ENCODE measurements around the gene CCDC85A. TPM values are rescaled to one million over a fixed set of nuclear protein-coding genes. Genes with fewer than 3 reads are reported as not detected.

Gene CCDC85A
- total RNA-seq, 2 donors from 2014 or later = 0.40 to 0.42 TPM

GRCh38 chr2:56266761-56267414, 83.1 kb downstream of the CCDC85A start:
- Histone ChIP-seq H3K27ac (no peak overlapping the region), H3K4me3 (no peak overlapping the region), H3K9me3 (no peaks in the 10 kb centered on the region), H3K4me1 (no peaks in the 10 kb centered on the region), H3K36me3 (no peaks in the 10 kb centered on the region), H3K9ac (ENCODE audit: low read depth in 2 of 2, low read length in 2 of 2) (no peak overlapping the region), H3K27me3 (no peaks in the 10 kb centered on the region)
- intact Hi-C loops (cut with DNase I) = no loop called here
- DNase-seq = no peak
- TF ChIP-seq CTCF (IDR thresholded peaks at IDR 0.05) = no peak

- intact Hi-C loops (cut with DNase I) = no loop called here
- H3K4me3 ChIP-seq = no peak overlapping the region
- H3K4me1 ChIP-seq = no peaks in the 10 kb centered on the region
- DNase-seq = no peak
- H3K9ac ChIP-seq (ENCODE audit: low read depth in 2 of 2, low read length in 2 of 2) = no peak overlapping the region
- no peaks in the 10 kb centered on the region for H3K36me3 ChIP-seq
- no peaks in the 10 kb centered on the region for H3K9me3 ChIP-seq
- no peaks in the 10 kb centered on the region for H3K27me3 ChIP-seq
- TF ChIP-seq CTCF (IDR thresholded peaks at IDR 0.05) = no peak
- no peak overlapping the region for H3K27ac ChIP-seq
Measured at GRCh38 chr2:56267415-56267788, 83.6 kb downstream of the CCDC85A start.

- Histone ChIP-seq H3K4me1 (no peaks in the 10 kb centered on the region), H3K36me3 (no peaks in the 10 kb centered on the region), H3K4me3 (no peak overlapping the region), H3K9ac (ENCODE audit: low read depth in 2 of 2, low read length in 2 of 2) (no peak overlapping the region), H3K9me3 (no peaks in the 10 kb centered on the region), H3K27ac (no peak overlapping the region), H3K27me3 (no peaks in the 10 kb centered on the region)
- DNase-seq = no peak
- no peak for TF ChIP-seq CTCF (IDR thresholded peaks at IDR 0.05)
- intact Hi-C loops (cut with DNase I) = no loop called here
Measured at GRCh38 chr2:56268856-56269255, 85.1 kb downstream of the CCDC85A start.

GRCh38 chr2:56271275-56271674, 87.5 kb downstream of the CCDC85A start:
- no peaks in the 10 kb centered on the region for H3K36me3 ChIP-seq
- intact Hi-C loops (cut with DNase I) = no loop called here
- no peak for DNase-seq
- H3K4me1 ChIP-seq = no peaks in the 10 kb centered on the region
- H3K9ac ChIP-seq (ENCODE audit: low read depth in 2 of 2, low read length in 2 of 2) = no peak overlapping the region
- no peak for TF ChIP-seq CTCF (IDR thresholded peaks at IDR 0.05)
- H3K27ac ChIP-seq = no peak overlapping the region
- no peaks in the 10 kb centered on the region for H3K9me3 ChIP-seq
- H3K4me3 ChIP-seq = no peak overlapping the region
- no peaks in the 10 kb centered on the region for H3K27me3 ChIP-seq

- Histone ChIP-seq H3K27ac (no peak overlapping the region), H3K27me3 (no peaks in the 10 kb centered on the region), H3K36me3 (no peaks in the 10 kb centered on the region), H3K9ac (ENCODE audit: low read depth in 2 of 2, low read length in 2 of 2) (no peak overlapping the region), H3K9me3 (no peaks in the 10 kb centered on the region), H3K4me3 (no peak overlapping the region), H3K4me1 (no peaks in the 10 kb centered on the region)
- DNase-seq = no peak
- no peak for TF ChIP-seq CTCF (IDR thresholded peaks at IDR 0.05)
- intact Hi-C loops (cut with DNase I) = no loop called here
Measured at GRCh38 chr2:56285224-56285623, 101.4 kb downstream of the CCDC85A start.
